SIG-M5 treated with dmso at 0.1 percent for 504 hours (cell line): ENCODE data around the gene CHST15.

Experiments
- DNase-seq: peaks from one replicate; lab custom pipeline; 2025; ENCODE audit not compliant: unreplicated experiment; lab: John Stamatoyannopoulos, UW

CHST15 gene

DNA sequence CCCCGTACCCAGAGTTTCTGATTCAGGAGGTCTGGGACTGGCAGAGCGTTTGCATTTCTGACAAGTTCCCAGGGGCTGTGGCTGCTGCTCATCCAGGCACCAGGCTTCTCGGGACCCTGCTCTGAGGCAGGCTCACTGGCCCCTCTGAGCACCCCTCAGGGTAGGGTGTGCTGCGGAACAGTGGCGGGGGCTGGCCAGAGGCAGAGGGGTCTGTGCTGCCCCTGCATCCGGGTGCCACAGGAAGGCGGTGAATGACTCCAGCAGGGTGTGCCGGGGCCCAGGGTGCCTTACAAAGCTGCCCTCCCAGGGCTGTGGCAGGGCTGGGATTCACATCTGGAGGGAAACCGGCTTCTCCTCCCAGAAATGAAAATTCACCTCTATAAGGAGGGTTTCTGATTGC lies 77.4 kb downstream of the CHST15 start:
- no peak for DNase-seq

- DNase-seq: no peak
Observed at GRCh38 chr10:124014416-124015154, 78.8 kb downstream of the CHST15 start.

DNA sequence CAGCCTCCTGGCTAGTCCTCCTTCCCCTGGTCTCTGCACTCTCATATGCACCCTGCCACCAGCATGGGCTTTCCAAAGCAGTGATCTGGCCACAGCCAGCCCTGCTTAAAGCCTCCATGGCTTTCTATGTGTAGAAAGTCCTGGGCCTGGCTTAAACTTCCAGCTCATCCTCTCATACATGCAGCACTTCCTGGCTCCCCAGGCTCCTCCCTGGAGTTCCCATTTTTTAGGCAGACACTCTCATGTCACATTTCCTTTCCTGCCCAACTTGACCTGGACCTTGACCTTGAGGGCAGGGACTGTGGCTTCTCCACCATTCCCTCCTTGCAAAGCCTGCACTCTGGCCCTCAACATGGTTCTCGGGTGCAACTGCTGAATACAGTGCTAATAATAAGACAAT lies 79.5 kb downstream of the CHST15 start:
- DNase-seq: no peak

DNA sequence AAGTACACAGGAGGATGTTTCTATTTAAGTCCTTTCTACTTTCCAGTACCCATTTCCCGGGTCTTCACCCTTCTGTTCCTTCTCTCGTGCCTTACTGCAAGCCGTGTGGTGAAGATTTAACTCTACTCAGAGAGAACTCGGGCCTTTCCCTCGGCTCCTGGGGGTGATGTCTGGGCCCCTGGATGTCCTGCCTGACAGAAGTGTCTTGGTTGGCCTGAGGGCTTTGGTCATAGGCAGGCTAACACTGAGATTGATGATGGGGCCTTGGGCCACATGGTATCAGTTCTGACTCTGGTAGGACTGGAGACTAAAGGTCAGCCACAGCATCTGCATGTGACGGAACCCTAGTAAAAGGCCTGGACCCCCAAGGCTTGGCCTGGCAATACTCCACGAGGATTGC lies 80.4 kb downstream of the CHST15 start:
- no peak for DNase-seq

DNA sequence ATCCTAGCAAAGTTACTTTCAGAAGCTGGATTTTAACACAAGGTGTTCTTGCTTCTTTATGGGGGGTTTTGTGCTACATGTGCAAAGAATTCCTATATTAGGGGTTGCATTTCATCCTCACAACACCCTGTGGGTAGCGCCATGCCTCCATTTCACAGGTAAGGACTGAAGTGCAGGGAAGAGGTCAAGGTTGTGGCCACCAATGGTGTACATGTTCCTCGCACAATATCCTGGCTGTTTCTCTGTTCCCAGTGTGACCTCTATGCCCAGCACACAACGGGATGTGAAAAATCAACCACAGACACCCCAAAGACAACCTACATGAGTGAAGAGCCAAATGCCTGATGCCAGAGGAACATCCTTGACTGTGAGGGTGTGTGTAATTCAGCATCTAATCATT lies 80.8 kb downstream of the CHST15 start:
- DNase-seq: no peak

DNA sequence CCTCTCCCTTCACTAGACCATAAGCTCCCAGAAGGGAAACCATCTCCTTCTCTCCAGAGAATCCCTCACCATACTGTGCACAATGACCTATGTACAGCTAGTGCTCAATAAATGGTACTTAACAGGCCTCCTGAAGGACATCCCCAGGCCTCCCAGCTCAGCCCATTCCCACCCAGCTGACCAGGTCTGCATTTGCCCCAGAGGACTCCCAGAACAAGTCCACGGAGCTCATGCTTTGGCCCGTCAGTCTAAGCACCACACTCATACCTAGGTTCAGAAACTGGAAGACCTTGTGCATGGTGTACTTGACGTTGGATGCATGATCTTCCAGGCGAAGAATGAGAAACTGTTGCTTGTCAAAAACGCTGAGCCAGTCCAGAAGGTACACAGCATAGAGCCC lies 81.3 kb downstream of the CHST15 start:
- no peak for DNase-seq

- no peak for DNase-seq
Observed at GRCh38 chr10:124011464-124011863, 81.9 kb downstream of the CHST15 start.

- no peak for DNase-seq
Observed at GRCh38 chr10:124010563-124011131, 82.8 kb downstream of the CHST15 start.

DNA sequence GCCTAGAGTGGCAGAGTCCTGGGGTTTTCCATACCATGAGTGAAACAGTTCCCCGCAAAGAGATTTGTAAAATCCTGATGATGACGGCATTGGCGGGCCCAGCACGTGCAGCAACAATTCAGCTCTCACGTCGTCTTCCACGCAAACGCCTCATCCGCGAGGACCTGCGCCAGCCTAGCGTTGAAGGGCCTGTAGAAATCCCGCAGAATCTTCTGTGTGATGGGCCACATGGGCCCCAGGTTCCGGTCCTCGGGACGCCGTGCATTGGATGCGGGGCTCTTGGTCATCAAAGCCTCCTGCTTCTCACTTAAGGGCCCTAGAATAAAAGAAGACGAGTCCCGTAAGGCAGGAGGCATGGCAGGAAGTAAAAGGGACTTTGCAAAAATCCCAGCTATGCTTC lies 83.4 kb downstream of the CHST15 start:
- DNase-seq: no peak

GRCh38 chr10:124009231-124010015 lies 84.0 kb downstream of the CHST15 start:
- DNase-seq: no peak

- DNase-seq: no peak
Observed at GRCh38 chr10:124008681-124009080, 84.7 kb downstream of the CHST15 start.

- DNase-seq: no peak
Observed at GRCh38 chr10:124008187-124008586, 85.2 kb downstream of the CHST15 start.

- no peak for DNase-seq
Observed at GRCh38 chr10:124007773-124008145, 85.6 kb downstream of the CHST15 start.

DNA sequence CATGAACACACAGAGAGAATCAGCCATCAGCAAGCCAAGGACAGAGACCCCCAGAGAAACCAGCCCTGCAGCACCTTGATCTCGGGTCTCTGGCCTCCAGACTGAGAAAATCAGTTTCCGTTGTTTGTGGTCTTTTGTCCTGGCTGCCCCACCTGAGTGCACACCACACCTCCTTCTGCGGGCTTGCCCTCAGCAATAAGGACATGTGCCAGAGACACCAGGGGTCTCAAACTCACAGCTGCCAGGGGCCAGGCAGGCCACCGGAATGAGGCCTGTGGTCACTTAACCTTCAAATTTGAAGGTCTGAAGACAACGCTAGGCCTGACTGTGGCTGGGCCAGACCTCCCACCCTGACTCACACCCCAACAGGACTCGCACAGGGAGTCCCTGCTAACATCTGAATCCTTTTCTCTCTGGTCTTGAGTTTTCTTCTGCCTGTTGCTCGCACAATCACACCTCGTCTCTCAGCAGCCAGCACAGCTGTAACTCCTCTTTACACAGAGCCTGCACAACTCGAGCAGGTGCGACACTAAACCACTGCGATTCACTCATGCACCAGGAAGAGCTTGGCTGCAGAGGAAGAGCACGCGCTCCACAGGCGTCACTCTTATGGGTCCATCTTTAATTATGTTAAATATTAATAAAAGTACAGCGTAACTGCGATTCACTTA lies 86.2 kb downstream of the CHST15 start:
- no peak for DNase-seq

DNA sequence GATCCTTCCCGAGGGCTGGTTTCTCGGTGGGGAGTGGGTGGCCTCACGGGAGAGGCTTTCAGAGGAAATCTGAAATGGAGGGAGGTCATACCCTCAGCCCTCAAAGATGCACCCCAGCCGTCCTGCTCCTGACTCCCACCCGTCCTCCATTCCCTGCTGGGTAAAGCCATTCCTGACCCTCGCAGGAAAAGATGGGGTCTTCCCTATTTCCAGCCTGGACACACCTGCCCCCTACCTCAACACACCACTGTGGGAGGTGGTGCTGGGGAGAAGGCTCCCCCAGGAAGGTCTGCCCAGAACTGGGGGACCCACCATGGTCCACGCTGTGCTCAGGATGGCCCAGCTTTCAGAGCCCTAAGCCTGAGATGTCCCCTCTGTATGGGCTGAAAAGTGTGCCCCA lies 86.9 kb downstream of the CHST15 start:
- no peak for DNase-seq

GRCh38 chr10:124005991-124006392 lies 87.4 kb downstream of the CHST15 start:
- no peak for DNase-seq

DNA sequence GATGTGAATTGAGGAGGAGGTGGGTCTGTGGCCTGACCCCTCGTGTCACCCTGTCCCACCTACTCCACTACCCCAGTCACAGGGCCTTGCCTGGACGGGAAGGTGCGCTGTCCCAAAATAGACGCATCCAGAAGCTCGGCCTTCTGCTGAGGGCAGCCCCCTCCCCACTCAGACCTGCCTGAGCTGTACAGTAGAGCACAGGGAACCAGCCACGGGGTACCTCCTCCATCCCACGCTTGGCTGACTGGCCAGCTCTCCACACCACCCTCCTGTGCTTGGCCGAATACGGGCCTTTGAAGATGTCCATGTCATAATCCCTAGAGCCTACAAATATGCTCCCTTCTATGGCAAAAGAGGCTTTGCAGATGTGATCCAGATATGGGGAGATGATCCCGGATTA lies 88.3 kb downstream of the CHST15 start:
- no peak for DNase-seq

DNA sequence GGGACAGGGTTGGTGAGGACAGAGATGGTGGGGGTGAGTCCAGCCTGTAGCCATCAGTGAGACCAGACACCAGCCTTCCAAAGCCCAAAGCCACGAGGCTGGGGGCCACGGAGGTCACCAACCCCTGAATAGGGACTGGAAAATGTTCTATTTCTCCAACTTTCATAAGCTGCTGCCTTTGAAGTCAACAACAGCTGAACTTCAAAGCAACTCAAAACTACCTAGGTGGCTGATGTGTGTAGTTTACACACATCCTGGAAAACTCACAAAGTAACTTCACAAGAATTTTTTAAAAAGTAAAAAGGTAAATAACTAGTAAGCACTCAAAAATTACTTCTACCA lies 88.8 kb downstream of the CHST15 start:
- no peak for DNase-seq

GRCh38 chr10:124003871-124004662 lies 89.3 kb downstream of the CHST15 start:
- DNase-seq: no peak

DNA sequence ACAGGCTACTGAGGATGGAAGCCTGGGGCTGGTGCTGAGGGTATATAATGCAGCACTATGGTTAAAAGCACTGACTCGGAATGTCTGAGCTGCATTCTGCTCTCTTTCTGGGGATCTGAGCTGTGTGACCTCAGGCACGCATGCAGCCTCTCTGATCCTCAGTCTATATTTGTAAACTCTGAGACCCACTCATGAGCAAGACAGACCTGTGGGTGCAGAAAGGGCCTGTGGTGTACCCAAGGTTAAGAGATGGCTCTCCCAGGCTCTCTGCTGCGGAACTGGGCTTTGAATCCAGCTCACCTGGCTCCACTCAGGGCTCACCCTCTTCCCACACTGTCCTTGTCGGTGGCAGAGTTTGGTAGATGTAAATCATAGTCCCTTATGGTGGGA lies 89.9 kb downstream of the CHST15 start:
- DNase-seq: no peak

DNA sequence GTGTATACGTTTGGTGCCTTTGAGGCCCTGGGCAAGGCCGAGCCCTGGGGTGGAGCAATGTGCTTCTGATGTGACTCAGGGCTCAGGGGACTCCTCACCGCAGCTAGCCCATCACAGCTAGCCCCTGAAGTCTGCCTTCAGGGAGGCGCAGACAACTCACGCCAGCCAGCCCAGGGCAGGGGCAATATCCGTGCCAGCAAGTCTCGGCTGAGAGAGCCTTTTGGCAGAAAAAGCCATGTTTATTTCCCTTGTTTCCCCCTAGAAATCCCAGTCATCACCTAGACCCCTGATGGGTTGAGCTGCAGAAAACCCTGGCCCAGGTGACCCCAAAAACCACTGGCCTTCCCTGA lies 90.4 kb downstream of the CHST15 start:
- no peak for DNase-seq
